Measurements from ENCODE around the gene EMID1.

DNA sequence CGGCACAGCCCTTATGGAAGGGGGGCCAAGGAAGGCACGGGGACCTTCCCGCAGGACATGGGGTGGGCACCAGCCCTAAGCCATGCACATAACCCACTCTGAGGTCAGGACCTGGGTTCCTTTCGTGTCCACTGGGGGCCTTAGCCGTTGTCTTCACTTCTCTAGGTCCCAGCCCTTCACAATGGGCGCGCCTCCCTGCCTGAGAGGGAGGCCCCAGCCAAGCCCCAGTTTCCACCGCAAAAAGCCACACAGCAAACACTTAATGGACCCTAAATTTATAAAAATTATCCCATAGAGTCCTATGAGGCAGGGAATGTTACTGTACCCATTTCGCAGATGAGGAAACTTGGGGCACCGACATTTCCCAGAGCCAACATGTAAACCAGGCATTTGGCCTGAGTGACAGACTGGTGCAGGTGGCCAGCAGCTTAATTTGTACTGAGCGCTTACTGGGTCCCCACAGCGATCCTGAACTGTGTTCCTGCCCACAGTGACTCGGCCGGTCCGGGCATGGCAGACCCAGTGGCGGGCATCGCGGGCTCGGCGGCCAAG is 102.0 kb downstream of the EMID1 start:
- TF ChIP-seq, protein P1, sequence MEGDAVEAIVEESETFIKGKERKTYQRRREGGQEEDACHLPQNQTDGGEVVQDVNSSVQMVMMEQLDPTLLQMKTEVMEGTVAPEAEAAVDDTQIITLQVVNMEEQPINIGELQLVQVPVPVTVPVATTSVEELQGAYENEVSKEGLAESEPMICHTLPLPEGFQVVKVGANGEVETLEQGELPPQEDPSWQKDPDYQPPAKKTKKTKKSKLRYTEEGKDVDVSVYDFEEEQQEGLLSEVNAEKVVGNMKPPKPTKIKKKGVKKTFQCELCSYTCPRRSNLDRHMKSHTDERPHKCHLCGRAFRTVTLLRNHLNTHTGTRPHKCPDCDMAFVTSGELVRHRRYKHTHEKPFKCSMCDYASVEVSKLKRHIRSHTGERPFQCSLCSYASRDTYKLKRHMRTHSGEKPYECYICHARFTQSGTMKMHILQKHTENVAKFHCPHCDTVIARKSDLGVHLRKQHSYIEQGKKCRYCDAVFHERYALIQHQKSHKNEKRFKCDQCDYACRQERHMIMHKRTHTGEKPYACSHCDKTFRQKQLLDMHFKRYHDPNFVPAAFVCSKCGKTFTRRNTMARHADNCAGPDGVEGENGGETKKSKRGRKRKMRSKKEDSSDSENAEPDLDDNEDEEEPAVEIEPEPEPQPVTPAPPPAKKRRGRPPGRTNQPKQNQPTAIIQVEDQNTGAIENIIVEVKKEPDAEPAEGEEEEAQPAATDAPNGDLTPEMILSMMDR (IDR thresholded peaks at IDR 0.05): no peak
- TF ChIP-seq POLR2A (IDR thresholded peaks at IDR 0.05): no peak
